ENCODE data around the gene PFKM. TPM values are rescaled to one million over a fixed set of nuclear protein-coding genes. Genes with fewer than 3 reads are reported as not detected.

The PFKM gene
- total RNA-seq, 1 donor from 2014 or later = 119 TPM

GRCh38 chr12:48160046-48160445 lies 40.9 kb downstream of the PFKM start:
- no peaks in the 10 kb centered on the region for H3K27me3 Mint-ChIP-seq
- no peak for DNase-seq (ENCODE audit: extremely low spot score, unreplicated experiment)

GRCh38 chr12:48160807-48161206 lies 41.6 kb downstream of the PFKM start:
- H3K9me3 Mint-ChIP-seq = no peaks in the 10 kb centered on the region
- H3K27ac Mint-ChIP-seq = no peak overlapping the region
- TF ChIP-seq CTCF (conservative IDR thresholded peaks at IDR 0.05) = no peak
- no peak for DNase-seq (ENCODE audit: extremely low spot score, unreplicated experiment)
- peaks cover 11% of the 10 kb centered on the region for H3K4me1 Mint-ChIP-seq (ENCODE audit: unreplicated experiment)
- H3K36me3 Mint-ChIP-seq = no peaks in the 10 kb centered on the region
- peaks cover 2% of the 10 kb centered on the region for H3K27me3 Mint-ChIP-seq
- no peak overlapping the region for H3K4me3 Mint-ChIP-seq

More at GRCh38 chr12:48160046-48160445, 40.9 kb downstream of the PFKM start:
- H3K4me1 Mint-ChIP-seq (ENCODE audit: unreplicated experiment) = peaks cover 11% of the 10 kb centered on the region
- no peak overlapping the region for H3K27ac Mint-ChIP-seq
- no peak overlapping the region for H3K4me3 Mint-ChIP-seq
- H3K36me3 Mint-ChIP-seq = no peaks in the 10 kb centered on the region
- no peak for TF ChIP-seq CTCF (conservative IDR thresholded peaks at IDR 0.05)
- H3K9me3 Mint-ChIP-seq = no peaks in the 10 kb centered on the region

GRCh38 chr12:48163150-48163747 lies 44.1 kb downstream of the PFKM start:
- no peak overlapping the region for H3K4me3 Mint-ChIP-seq
- peaks cover 2% of the 10 kb centered on the region for H3K27me3 Mint-ChIP-seq
- H3K4me1 Mint-ChIP-seq (ENCODE audit: unreplicated experiment) = peaks cover under 1% of the 10 kb centered on the region
- no peak overlapping the region for H3K27ac Mint-ChIP-seq
- no peak for TF ChIP-seq CTCF (conservative IDR thresholded peaks at IDR 0.05)
- no peaks in the 10 kb centered on the region for H3K9me3 Mint-ChIP-seq
- no peaks in the 10 kb centered on the region for H3K36me3 Mint-ChIP-seq
- no peak for DNase-seq (ENCODE audit: extremely low spot score, unreplicated experiment)

- Mint-ChIP-seq H3K27me3 (peaks cover 2% of the 10 kb centered on the region), H3K9me3 (no peaks in the 10 kb centered on the region), H3K4me3 (no peak overlapping the region), H3K4me1 (ENCODE audit: unreplicated experiment) (no peaks in the 10 kb centered on the region), H3K27ac (no peak overlapping the region), H3K36me3 (no peaks in the 10 kb centered on the region)
- DNase-seq (ENCODE audit: extremely low spot score, unreplicated experiment) = no peak
- no peak for TF ChIP-seq CTCF (conservative IDR thresholded peaks at IDR 0.05)
Measured at GRCh38 chr12:48164451-48164850, 45.3 kb downstream of the PFKM start.

- Mint-ChIP-seq H3K4me1 (ENCODE audit: unreplicated experiment) (no peaks in the 10 kb centered on the region), H3K9me3 (no peaks in the 10 kb centered on the region), H3K27ac (no peak overlapping the region), H3K36me3 (no peaks in the 10 kb centered on the region), H3K4me3 (no peak overlapping the region), H3K27me3 (peaks cover 2% of the 10 kb centered on the region)
- peak; percentile 99 for TF ChIP-seq CTCF (conservative IDR thresholded peaks at IDR 0.05)
- no peak for DNase-seq (ENCODE audit: extremely low spot score, unreplicated experiment)
Measured at GRCh38 chr12:48165089-48165981, 46.2 kb downstream of the PFKM start.

All from type B pancreatic cell (in vitro differentiated cells).